Lung microvascular endothelial cell (primary cell): ENCODE measurements around the gene PTPRT. TPM values are rescaled to one million over a fixed set of nuclear protein-coding genes. Genes with fewer than 3 reads are reported as not detected.

ENCODE experiments used
- DNase-seq, 2 donors: peaks; one replicate each; pipeline versions ENCODE4 v3.0.0 to v3.0.0-alpha.2; 2010; ENCODE audit warnings: low read depth in 2 of 2
- total RNA-seq: library from RNA; depleted of rRNA; stranded (reverse); fragments of >200 nt; gene quantifications from 2 replicates; pipeline ENCODE4 v1.2.1, GENCODE V29; 2014

Gene PTPRT
- total RNA-seq, 1 donor from 2014 or later: not detected

GRCh38 chr20:42399802-42400201 lies 789.9 kb downstream of the PTPRT start:
- no peak for DNase-seq

GRCh38 chr20:42392442-42392841 lies 797.3 kb downstream of the PTPRT start:
- DNase-seq: no peak

GRCh38 chr20:42391807-42392206 lies 797.9 kb downstream of the PTPRT start:
- DNase-seq: no peak

- no peak for DNase-seq
Measured at GRCh38 chr20:42380287-42380686, 809.4 kb downstream of the PTPRT start.

- no peak for DNase-seq
Measured at GRCh38 chr20:42379385-42379784, 810.3 kb downstream of the PTPRT start.

- DNase-seq: no peak
Measured at GRCh38 chr20:42378826-42379225, 810.9 kb downstream of the PTPRT start.

- no peak for DNase-seq
Measured at GRCh38 chr20:42376131-42376530, 813.6 kb downstream of the PTPRT start.

GRCh38 chr20:42373049-42373448 lies 816.7 kb downstream of the PTPRT start:
- no peak for DNase-seq

GRCh38 chr20:42370075-42370474 lies 819.6 kb downstream of the PTPRT start:
- DNase-seq: no peak

- DNase-seq: no peak
Measured at GRCh38 chr20:42368910-42369309, 820.8 kb downstream of the PTPRT start.

GRCh38 chr20:42366626-42367025 lies 823.1 kb downstream of the PTPRT start:
- DNase-seq: no peak

GRCh38 chr20:42364446-42364845 lies 825.3 kb downstream of the PTPRT start:
- DNase-seq: no peak

- DNase-seq: no peak
Measured at GRCh38 chr20:42361402-42361970, 828.2 kb downstream of the PTPRT start.

- no peak for DNase-seq
Measured at GRCh38 chr20:42360621-42361020, 829.1 kb downstream of the PTPRT start.

GRCh38 chr20:42359617-42360016 lies 830.1 kb downstream of the PTPRT start:
- no peak for DNase-seq

GRCh38 chr20:42352096-42352495 lies 837.6 kb downstream of the PTPRT start:
- no peak for DNase-seq

GRCh38 chr20:42350521-42350920 lies 839.2 kb downstream of the PTPRT start:
- DNase-seq: no peak

GRCh38 chr20:42346189-42347170 lies 843.2 kb downstream of the PTPRT start:
- no peak for DNase-seq

- DNase-seq: no peak
Measured at GRCh38 chr20:42341654-42342053, 848.1 kb downstream of the PTPRT start.

- no peak for DNase-seq
Measured at GRCh38 chr20:42340368-42340767, 849.3 kb downstream of the PTPRT start.

- peak in 1 of 2 donors; percentile 1 for DNase-seq
Measured at GRCh38 chr20:42338294-42339201, 851.2 kb downstream of the PTPRT start.

GRCh38 chr20:42336576-42336975 lies 853.1 kb downstream of the PTPRT start:
- DNase-seq: no peak
